ENCODE results near the gene EXOC3L2. TPM values are rescaled to one million over a fixed set of nuclear protein-coding genes. Genes with fewer than 3 reads are reported as not detected.

The EXOC3L2 gene
- total RNA-seq, 1 donor: 0.54 TPM

DNA sequence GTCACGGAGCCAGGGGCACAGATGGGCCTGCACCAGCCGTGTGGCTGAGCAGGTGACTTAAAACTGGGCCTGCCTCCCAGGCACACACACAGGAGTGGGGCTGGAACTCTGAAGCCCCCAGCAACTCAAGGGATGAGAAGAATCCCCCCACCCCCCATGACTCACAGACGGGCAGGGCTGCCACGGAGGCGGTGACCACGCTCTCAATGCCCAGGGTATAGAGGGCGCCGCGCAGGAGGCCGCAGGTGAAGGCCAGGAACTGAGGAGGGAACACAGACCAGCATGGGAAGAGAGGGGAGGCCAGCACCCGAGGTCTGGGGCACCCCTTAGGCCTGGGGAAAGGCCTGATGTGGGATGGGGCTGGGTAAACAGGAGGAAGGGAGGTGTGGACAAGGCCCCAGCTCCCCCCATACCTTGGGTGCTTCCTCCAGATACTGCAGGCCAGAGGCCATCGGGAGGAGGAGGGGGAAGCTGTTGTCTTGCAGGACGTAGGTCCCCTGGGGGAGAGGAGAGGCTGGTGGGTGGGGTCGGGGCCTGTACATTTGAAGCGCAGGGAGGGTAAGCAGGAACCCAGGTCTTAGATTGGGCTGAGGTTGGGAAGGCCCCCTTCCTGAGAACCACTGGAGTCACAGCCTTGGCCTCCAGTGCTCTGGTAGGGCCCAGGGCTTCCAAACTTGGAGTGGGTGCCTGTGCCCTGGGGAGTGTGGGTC lies 81.3 kb downstream of the EXOC3L2 start:
- DNase-seq (ENCODE audit: low read depth in 2 of 3, low spot score in 2 of 3): no peak

DNA sequence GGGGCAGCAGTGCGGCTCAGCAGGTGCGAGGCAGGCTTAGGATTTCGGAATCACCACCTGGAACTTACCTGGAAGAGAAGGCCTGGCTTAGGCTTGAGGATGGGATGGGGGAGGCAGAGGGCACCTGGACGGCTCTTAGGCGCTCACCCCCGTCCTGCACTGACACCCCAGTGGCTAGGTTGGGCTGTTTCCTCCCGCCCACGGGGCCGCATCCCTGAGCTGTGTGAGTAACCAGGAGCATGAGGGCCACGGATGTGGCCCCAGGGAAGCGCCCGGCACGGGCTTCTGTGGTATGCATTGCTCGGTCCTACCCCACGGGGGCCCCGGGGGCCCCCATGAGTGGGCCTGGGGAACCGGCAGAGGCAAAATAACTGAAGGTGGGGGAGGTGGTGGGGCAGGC lies 82.1 kb downstream of the EXOC3L2 start:
- DNase-seq (ENCODE audit: low read depth in 2 of 3, low spot score in 2 of 3): no peak

DNA sequence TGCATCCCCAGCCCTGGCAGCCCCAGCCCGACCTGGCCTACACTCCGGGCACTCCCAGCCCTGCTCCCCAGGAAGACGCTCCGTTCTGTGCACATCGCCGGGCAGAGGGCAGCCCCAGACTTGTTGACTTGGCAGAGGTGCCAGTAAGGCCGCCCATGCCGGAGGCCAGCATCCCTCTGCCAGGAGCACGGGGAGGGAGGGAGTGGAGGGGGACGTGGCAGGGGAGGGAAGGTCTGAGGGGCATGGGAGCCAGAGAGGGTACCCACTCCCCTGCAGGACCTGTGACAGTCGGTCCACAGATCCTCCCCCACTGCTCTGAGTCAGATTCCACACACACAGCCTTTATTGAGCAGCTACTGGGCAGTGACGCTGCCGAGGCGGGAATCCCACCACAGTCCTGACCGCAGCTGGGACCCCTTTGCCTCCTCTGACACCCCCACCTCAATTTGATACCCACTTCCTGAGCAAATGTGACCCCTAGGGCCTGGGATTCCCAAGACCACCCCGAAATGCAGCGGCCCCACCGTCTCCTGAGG lies 82.5 kb downstream of the EXOC3L2 start:
- DNase-seq (ENCODE audit: low read depth in 2 of 3, low spot score in 2 of 3): no peak

Other genes starting within 250 kb of the EXOC3L2 start
- 25.6 TPM for gene RELB, start 243.9 kb downstream of the EXOC3L2 start, total RNA-seq
- gene CLASRP, start 206.4 kb downstream of the EXOC3L2 start, total RNA-seq: 39.0 TPM
- gene ZNF296, start 168.9 kb downstream of the EXOC3L2 start, total RNA-seq: 1.3 TPM
- gene GEMIN7, start 166.1 kb downstream of the EXOC3L2 start, total RNA-seq: 32.3 TPM
- gene PPP1R37, start 152.2 kb downstream of the EXOC3L2 start, total RNA-seq: 21.8 TPM
- 1.6 TPM for gene NKPD1, start 84.4 kb downstream of the EXOC3L2 start, total RNA-seq
- 61.9 TPM for gene TRAPPC6A, start 67.2 kb downstream of the EXOC3L2 start, total RNA-seq
- gene BLOC1S3, start 66.6 kb downstream of the EXOC3L2 start, total RNA-seq: 6.2 TPM
- 13.5 TPM for gene MARK4, start 5.9 kb upstream of the EXOC3L2 start, total RNA-seq
- gene CKM, start 77.5 kb upstream of the EXOC3L2 start, total RNA-seq: 0.27 TPM
- under 0.01 TPM for gene KLC3, start 95.3 kb upstream of the EXOC3L2 start, total RNA-seq
- gene ERCC2, start 125.2 kb upstream of the EXOC3L2 start, total RNA-seq: 29.1 TPM
- 2.7 TPM for gene PPP1R13L, start 159.7 kb upstream of the EXOC3L2 start, total RNA-seq
- gene POLR1G, start 161.2 kb upstream of the EXOC3L2 start, total RNA-seq: 4.3 TPM
- gene ERCC1, start 178.5 kb upstream of the EXOC3L2 start, total RNA-seq: 95.3 TPM
- 300 TPM for gene FOSB, start 222.6 kb upstream of the EXOC3L2 start, total RNA-seq

Measured in hematopoietic multipotent progenitor cell (in vitro differentiated cells).